Glomerular visceral epithelial cell (primary cell): ENCODE data around the gene MCAM.
A peak's percentile ranks its signal among the peaks of the same experiment; 100 is the strongest.

ENCODE experiments used
- DNase-seq: peaks from one replicate; pipeline ENCODE4 v3.0.0-alpha.2; 2016; ENCODE audit errors: extremely low spot score

The MCAM gene

GRCh38 chr11:119316729-119317591 lies at the start of gene MCAM:
TSS of gene MCAM (minus strand) at chr11:119317130. CDS start at chr11:119317101, 29 bp downstream.
- DNase-seq: peak; percentile 76

GRCh38 chr11:119365071-119365591 lies 48.2 kb upstream of the MCAM start:
- no peak for DNase-seq

GRCh38 chr11:119363851-119364590 lies 47.1 kb upstream of the MCAM start:
- DNase-seq: peak; percentile 45

GRCh38 chr11:119363081-119363850 lies 46.3 kb upstream of the MCAM start:
- no peak for DNase-seq

- DNase-seq: no peak
Observed at GRCh38 chr11:119362741-119363080, 45.8 kb upstream of the MCAM start.

GRCh38 chr11:119361941-119362725 lies 45.2 kb upstream of the MCAM start:
- no peak for DNase-seq

GRCh38 chr11:119361056-119361787 lies 44.3 kb upstream of the MCAM start:
- peak; percentile 87 for DNase-seq

- DNase-seq: no peak
Observed at GRCh38 chr11:119359365-119360214, 42.7 kb upstream of the MCAM start.

GRCh38 chr11:119357074-119357473 lies 40.1 kb upstream of the MCAM start:
- no peak for DNase-seq

- peak; percentile 51 for DNase-seq
Observed at GRCh38 chr11:119356349-119357031, 39.6 kb upstream of the MCAM start.

- DNase-seq: no peak
Observed at GRCh38 chr11:119355091-119355843, 38.3 kb upstream of the MCAM start.

- DNase-seq: no peak
Observed at GRCh38 chr11:119352857-119353260, 35.9 kb upstream of the MCAM start.

- no peak for DNase-seq
Observed at GRCh38 chr11:119351232-119351631, 34.3 kb upstream of the MCAM start.

GRCh38 chr11:119350302-119350701 lies 33.4 kb upstream of the MCAM start:
- DNase-seq: no peak

GRCh38 chr11:119347940-119348605 lies 31.1 kb upstream of the MCAM start:
- no peak for DNase-seq

- DNase-seq: no peak
Observed at GRCh38 chr11:119347242-119347641, 30.3 kb upstream of the MCAM start.

GRCh38 chr11:119346605-119347004 lies 29.7 kb upstream of the MCAM start, which contains the start of gene MFRP:
TSS of gene MFRP (minus strand) at chr11:119346705. CDS start at chr11:119346513, 192 bp downstream.
- DNase-seq: no peak

GRCh38 chr11:119345685-119346084 lies 28.8 kb upstream of the MCAM start:
- no peak for DNase-seq
